Right lung (tissue), 5 donors: Measurements from ENCODE around the gene ADAR. TPM values are rescaled to one million over a fixed set of nuclear protein-coding genes. Genes with fewer than 3 reads are reported as not detected.

Source experiments
- DNase-seq, 2 donors: peaks; one replicate each; pipeline ENCODE4 v3.0.0-alpha.2; 2013
- polyA plus RNA-seq, 5 donors: library from polyadenylated mRNA; unstranded; fragments of 120-200 nt; gene quantifications; one replicate each; pipeline versions ENCODE4 v1.2.1 to v1.2.3, GENCODE V29; 2013; ENCODE audit warnings: inconsistent platforms in 1 of 5, low replicate concordance in 1 of 5; ENCODE audit not compliant: insufficient read length in 5 of 5, insufficient read depth in 1 of 5

ADAR gene
- polyA plus RNA-seq, 5 donors, result 123 to 154 (median 139) TPM

GRCh38 chr1:154586641-154587040 lies 21.3 kb downstream of the ADAR start:
- no peak for DNase-seq

GRCh38 chr1:154586231-154586630 lies 21.8 kb downstream of the ADAR start:
- DNase-seq, result no peak

- DNase-seq, result no peak
These were observed 23.6 kb downstream of the ADAR start for GRCh38 chr1:154584267-154584994.

DNA sequence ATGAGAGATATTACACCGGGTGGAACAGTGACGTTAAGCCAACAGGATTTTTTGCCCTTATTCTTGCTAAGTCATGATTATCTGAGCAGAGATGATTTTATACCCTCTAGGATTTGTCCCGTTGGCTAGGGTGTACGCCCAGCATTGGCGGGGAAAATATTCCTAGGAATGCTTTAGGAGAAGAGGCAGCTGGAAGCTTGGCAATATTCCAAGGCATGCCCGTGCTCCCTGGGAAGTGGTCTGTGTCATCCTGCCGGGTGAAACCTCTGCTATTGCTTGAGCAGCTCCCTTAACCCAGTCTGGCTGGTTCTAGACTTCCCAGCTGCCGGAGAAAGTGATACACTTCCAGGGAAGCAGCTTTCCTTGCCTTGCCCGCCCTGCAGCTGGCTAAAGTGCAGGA lies 24.2 kb downstream of the ADAR start:
- DNase-seq, result peak; percentile 16 to 22

DNA sequence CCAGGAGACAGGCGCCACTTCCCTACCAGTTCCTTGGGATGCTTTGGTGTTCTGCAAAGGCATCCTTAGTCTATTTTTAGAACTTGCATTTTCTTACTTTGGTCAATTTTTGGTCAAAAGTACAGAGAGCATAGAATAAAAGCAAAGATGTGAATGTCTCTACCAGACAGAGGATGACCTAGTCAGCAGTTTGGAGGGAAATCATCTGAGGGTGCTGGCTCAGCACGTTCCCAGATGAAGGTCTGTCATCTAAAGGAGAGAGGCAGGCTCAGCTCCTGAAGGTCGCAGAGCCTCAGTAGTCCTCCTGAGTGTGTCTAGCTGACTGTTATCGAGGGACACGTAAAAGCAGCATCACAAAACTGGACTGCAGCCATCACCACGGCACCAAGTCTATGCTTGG lies 25.1 kb downstream of the ADAR start:
- no peak for DNase-seq

DNA sequence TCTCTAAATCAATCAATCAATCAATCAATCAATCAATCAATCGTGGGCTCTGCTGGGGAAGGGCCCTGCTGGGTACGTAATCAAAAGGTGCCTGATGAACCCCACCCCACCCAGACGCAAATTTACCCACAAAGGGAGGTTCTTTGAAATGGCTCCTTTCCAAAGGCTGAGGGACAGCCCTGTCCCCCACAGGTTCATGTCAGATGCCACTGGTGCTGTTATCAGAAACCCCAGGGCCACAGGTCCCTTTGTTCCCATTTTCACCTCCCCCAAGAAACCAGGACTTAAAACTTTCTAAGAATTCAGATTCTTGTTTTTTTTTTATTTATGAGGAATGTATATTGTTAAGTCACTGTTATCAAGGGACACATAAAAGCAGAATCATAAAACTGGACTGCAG lies 26.2 kb downstream of the ADAR start:
- DNase-seq, result no peak

- no peak for DNase-seq
These were observed 28.6 kb downstream of the ADAR start for GRCh38 chr1:154579374-154579773.

GRCh38 chr1:154578058-154578418 lies 29.9 kb downstream of the ADAR start:
- DNase-seq, result no peak

GRCh38 chr1:154577346-154578057 lies 30.5 kb downstream of the ADAR start:
- no peak for DNase-seq

DNA sequence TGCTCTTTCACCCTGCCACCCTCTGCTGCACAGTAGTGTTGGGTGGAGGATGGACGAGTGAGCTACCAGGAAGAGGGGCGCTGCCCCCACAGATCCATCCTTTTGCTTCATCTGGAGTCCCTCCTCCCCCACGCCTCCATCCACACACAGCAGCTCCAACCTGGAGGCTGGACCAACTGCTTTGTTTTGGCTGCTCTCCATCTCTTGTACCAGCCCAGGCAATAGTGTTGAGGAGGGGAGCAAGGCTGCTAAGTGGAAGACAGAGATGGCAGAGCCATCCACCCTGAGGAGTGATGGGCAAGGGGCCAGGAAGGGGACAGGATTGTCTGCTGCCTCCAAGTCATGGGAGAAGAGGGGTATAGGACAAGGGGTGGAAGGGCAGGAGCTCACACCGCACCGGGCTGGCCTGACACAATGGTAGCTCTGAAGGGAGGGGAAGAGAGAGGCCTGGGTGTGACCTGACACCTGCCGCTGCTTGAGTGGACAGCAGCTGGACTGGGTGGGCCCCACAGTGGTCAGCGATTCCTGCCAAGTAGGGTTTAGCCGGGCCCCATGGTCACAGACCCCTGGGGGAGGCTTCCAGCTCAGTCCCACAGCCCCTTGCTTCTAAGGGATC lies 31.9 kb downstream of the ADAR start:
- no peak for DNase-seq

GRCh38 chr1:154575147-154575927 lies 32.6 kb downstream of the ADAR start:
- no peak for DNase-seq

GRCh38 chr1:154574716-154575115 lies 33.3 kb downstream of the ADAR start:
- DNase-seq, result no peak

- DNase-seq, result no peak
These were observed 34.8 kb downstream of the ADAR start for GRCh38 chr1:154573168-154573510.

DNA sequence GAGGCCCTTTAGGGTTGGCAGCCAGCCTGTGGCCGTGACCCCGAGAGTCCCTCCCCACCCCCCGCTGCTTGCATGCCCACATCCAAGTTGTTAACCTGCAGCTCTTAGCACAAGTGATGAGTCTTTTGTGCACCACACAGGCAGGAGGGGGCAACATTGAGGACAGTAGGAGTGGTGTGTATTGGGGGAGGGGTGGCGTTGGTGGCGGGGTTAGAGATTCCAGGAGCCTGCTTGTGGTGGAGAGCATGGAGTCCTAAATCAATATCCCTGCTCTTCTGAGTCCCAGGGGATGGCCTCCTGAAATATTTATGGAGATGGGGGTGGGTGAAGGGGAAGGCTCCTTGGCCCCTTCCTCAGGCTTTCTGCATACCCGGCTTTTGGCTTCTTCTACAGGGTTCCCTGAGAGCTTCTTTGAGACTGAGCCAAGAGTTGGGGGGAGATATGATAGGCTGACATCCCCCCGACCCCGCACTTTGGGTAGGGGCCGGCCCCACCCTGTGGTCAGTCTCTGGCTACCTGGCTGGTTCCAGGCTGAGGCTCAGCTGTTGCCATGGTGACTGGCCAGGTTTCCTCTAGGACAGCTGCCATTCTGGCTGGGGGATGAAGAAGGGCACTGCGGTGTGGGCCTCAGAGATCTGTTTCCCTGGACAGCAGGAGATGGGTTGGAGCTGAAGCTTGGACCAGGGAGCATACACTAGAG lies 35.4 kb downstream of the ADAR start:
- DNase-seq, result no peak

- DNase-seq, result no peak
These were observed 36.1 kb downstream of the ADAR start for GRCh38 chr1:154571964-154572288.

DNA sequence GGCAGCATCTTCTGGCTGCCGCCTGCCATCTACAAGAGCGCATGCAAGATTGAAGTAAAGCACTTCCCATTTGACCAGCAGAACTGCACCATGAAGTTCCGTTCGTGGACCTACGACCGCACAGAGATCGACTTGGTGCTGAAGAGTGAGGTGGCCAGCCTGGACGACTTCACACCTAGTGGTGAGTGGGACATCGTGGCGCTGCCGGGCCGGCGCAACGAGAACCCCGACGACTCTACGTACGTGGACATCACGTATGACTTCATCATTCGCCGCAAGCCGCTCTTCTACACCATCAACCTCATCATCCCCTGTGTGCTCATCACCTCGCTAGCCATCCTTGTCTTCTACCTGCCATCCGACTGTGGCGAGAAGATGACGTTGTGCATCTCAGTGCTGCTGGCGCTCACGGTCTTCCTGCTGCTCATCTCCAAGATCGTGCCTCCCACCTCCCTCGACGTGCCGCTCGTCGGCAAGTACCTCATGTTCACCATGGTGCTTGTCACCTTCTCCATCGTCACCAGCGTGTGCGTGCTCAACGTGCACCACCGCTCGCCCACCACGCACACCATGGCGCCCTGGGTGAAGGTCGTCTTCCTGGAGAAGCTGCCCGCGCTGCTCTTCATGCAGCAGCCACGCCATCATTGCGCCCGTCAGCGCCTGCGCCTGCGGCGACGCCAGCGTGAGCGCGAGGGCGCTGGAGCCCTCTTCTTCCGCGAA lies 36.6 kb downstream of the ADAR start:
- no peak for DNase-seq

- no peak for DNase-seq
These were observed 39.7 kb downstream of the ADAR start for GRCh38 chr1:154568157-154568815.

DNA sequence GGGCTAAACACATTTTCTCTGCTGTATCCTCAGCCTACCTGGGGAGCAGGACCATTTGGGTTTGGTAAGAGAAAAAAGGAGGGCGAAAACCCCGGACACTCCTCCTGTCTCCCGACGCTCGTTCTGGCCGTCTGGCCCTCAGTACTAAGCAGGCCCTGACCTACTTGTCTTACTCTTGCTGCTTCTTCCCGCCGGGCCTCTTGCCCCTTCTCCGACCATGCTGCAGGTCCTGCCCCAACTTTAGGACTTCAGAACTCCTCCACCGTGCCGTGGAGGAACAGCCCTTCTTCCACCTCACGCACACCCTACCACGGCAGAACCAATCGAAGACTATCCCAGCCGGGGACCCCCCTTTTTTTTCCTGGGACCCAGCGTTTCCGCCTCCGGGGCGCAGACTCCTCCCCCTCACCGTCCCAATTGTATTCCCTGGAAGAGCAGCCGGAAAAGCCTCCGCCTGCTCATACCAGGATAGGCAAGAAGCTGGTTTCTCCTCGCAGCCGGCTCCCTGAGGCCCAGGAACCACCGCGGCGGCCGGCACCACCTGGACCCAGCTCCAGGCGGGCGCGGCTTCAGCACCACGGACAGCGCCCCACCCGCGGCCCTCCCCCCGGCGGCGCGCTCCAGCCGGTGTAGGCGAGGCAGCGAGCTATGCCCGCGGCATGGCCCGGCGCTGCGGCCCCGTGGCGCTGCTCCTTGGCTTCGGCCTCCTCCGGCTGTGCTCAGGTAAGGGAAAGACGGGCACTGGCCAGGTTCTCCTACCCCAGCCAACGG lies 40.4 kb downstream of the ADAR start, which contains the start of gene CHRNB2:
Gene CHRNB2 (plus strand): TSS at position 393 of the 771 bp plus-strand sequence. CDS start 267 bp downstream, at position 660.
- peak in 1 of 2 donors; percentile 38 for DNase-seq

DNA sequence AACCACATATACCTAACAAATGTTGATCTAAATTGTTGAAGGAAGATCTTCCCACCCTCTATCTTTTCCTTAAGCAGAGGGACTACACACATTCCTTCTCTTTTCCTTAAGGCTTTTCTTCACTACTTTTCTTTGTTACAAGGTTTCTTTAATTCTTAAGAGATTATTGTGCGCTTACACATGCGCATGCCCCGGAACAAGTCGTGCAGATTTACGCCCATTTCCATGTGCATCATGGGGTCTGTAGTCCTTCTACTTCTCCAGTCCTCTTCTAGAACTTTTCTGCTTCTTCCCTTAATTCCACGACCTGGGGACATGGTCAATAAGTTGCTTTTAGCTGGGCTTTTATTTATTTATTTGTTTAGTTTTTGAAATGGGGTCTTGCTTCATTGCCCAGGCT lies 42.1 kb downstream of the ADAR start:
- no peak for DNase-seq
